Fibroblast of skin of right biceps (primary cell): ENCODE measurements around the gene RAB27B.

Experiments used
- DNase-seq: peaks from one replicate; pipeline ENCODE4 v3.0.0-alpha.2; 2013

RAB27B gene

DNA sequence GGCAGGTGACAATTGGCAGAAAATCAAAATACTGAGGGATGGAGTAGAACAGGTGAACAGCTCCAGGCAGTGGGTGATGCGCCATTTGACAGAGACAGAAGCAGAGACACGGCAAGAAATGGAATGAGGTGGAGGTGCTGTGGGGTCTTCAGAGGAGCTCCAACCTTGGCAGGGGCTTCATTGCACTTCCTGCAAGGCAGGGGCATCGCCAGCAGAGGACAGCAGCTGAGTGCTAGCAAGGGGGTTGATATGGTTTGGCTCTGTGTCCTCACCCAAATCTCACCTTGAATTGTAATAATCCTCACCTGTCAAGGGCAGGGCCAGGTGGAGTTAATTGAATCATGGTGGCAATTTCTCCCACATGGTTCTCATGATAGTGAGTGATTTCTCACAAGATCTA, 88.2 kb downstream of the RAB27B start:
- DNase-seq: no peak

DNA sequence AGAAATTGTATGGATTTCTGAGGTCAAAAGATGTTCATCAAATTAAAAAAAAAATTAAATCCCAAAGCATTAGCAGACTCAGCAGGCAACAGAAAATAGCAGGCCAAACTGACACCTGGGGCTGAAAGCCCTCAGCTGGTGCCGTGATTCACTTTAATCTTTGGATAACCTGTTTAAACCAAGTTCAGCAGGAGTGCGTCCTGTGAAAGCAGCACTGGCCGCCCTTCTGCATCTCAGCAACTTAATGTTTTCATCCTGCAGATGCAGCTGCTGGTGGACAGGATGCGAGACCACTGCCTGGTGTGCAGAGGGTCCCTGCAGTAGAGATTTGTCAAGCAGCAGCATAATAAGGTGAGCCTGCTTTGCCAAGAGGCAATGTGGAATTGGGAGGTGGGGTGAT, 89.8 kb downstream of the RAB27B start:
- DNase-seq: no peak

DNA sequence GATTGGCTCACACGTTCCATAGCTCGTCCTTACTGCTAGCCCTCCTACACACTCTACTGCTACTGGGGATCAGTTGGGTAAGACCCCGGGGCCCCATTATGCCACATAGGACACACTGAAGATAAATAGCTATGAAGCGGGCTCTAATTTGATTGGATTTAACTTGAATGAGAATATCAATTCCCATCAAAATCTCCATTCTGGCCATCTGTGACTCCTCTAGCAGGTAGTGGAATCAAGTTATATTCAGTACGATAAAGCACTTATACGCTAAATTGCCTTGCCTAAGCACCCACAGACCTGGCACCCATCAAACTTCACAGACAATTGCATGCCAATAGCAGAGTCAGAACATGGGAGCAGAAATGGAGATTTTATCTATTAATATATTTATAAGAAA, 91.1 kb downstream of the RAB27B start:
- no peak for DNase-seq

- DNase-seq: no peak
These were observed 95.2 kb downstream of the RAB27B start for GRCh38 chr18:54923339-54923956.

DNA sequence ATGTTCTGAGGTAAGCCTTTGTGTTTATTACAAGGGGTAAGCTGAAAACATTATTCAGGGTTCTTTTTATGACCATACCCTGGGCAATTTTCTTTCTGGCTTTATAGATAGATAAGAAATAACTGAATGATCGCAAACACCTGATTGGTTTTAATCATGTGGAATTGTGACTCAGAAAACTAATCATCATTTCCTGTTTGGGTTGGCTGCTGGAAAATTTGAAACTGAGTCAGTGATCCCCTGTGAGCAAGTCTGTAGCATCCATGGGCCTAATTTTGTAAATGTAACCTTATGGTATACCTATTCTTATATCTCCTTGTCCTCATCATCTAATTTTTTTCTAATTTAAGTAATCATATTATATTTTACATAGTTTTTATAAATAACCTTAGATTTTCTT, 96.7 kb downstream of the RAB27B start:
- peak; percentile 33 for DNase-seq

DNA sequence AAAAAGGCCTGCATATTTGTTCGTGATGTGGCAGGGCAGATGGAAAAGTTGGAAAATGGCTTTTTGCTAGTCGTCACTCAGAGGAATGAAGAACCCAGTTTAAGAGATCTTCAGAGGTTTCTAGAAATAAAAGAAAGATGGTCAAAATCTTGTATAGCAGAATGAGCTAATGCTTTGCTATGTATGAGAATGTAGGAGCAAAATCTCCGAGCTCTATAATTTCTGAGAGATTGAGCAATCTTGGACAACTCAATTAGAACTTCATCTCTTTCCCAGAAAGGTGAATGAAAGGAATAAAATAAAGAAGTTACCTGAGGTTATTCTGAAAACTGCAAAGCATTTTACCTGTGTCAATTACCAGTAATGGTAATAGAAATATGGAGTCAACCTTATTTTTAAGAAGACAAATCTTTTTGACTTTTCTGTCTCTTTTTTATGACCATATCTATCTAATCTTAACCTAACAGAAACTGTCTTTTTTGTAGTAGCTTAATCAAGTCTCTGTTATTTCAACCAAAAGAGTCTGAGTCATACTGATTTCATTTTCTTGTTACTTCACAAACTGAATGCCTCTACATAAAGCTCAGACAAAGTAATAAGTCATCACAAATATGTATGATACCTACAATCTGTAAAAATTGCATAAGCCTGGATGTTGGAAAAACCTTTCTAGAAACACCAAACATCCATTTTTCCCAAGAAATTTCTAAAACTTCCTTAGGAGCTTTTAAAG, 98.5 kb downstream of the RAB27B start:
- DNase-seq: peak; percentile 48

DNA sequence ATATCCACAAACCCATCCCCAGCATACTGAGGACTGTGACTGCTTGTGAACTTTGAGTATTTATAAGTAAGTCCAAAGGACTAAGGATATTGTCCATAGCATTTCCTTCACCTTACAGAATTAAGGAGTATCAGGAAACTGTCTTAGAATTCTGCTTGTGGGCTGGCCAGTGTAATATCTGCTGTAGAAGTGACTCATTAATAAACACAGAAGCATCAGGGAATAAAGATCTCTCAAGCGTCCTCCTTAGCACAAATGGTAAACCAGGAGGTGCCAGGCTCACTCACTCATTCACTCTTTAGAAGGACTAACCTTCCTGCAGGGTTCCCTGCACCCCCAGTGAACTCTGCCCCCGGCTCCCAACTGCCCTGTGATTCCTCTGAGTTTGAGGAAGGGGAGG, 100.0 kb downstream of the RAB27B start:
- no peak for DNase-seq

DNA sequence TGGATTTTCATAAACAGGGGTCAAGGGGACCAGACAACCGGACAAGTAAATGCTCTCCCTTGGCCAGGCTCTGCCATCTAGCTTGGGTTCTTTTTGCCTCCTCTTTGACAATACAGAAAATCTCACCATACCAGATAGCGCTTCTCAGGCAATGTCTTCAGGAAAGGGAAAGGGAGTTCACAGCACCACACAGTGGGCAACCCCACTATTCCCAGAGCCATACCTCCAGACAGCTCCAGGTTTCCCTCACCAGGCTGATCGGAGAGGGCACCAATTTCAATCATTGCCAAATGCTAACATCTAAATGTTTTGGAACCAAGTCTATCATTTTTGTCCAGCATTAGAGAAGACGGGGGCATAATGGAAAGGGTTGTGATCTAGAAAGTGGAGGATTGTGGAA, 102.9 kb downstream of the RAB27B start:
- no peak for DNase-seq

DNA sequence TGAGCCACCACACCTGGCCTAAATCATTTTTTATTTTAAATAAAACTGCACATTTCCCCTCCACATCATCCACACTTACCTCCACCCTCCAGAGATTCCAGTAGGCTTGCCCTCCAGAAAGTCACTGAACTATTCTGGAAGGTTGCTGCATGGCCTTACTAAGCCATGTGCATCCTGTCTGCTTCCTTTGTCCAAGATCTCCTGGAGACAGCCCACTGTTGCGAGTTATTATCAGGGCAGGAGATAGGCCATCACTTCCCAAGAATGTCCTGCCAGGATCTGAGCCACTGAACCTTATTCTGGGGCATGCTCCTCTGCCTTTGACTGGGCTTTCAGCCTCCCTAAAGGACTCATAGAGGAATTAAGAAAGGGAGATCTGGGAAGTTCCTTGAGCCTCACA, 104.2 kb downstream of the RAB27B start:
- DNase-seq: no peak

- DNase-seq: no peak
These were observed 110.2 kb downstream of the RAB27B start for GRCh38 chr18:54938506-54938905.

- DNase-seq: no peak
These were observed 111.2 kb downstream of the RAB27B start for GRCh38 chr18:54939361-54939917.

DNA sequence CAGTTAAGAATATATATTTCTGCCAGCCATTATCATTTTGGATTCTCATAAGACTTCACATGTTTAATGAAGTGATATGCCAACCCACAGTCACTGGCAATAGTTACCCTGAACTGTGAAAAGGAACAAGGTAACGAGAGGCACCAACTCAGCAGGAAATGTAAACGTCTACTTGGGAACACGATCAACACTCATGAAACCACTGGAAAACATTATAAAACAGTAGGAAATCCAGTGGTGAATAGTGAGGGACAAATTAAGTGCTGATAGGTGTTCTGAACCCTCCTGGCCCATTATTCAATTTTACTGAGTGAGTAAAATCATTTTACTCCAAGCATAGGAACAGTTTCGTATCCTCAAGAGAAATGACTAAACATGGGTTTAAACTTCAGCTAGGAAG, 113.9 kb downstream of the RAB27B start:
- DNase-seq: no peak

- DNase-seq: no peak
These were observed 114.3 kb downstream of the RAB27B start for GRCh38 chr18:54942569-54942968.
